Measurements from ENCODE around the gene ARSB. TPM values are rescaled to one million over a fixed set of nuclear protein-coding genes. Genes with fewer than 3 reads are reported as not detected.

Gene ARSB
- total and polyA plus RNA-seq, 9 donors, result 3.1 to 10.6 (median 7.6) TPM

DNA sequence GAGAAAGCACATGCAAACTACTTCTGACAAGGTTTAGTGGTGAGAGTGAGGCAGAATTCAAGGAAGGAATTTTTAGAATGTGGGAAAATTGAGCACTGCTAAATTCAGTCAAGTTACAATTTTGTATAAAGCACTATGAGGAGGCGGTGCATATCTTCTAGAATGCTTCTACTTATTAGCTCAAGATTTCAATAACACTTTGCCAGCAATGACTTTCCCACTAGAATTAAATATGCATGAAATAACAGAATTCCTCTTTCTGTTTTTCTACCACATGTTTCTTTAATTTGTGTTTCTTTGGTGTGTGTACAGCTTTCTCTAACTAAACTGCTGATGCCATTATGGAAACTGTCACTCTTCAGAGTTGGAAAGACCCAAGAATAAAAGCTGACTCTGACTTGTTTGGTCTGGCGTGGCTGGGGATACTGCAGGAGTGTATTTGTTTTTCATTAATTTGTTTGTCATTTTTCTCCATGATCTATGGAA lies 163.5 kb downstream of the ARSB start:
- no peak for DNase-seq
- 76 to 94% (median 92%) methylated on average over 2 of the region's 2 CpGs for WGBS, 3 donors
- Histone ChIP-seq H3K27ac (no peak overlapping the region), H3K4me3 (no peak overlapping the region), H3K4me1 (ENCODE audit: insufficient read depth) (no peaks in the 10 kb centered on the region), H3K27me3 (no peaks in the 10 kb centered on the region), H3K36me3 (no peaks in the 10 kb centered on the region), H3K9me3 (no peaks in the 10 kb centered on the region)
- TF ChIP-seq POLR2A (IDR thresholded peaks at IDR 0.05) (no peak), EP300 (IDR thresholded peaks at IDR 0.05) (no peak)
- TF ChIP-seq, protein P1, sequence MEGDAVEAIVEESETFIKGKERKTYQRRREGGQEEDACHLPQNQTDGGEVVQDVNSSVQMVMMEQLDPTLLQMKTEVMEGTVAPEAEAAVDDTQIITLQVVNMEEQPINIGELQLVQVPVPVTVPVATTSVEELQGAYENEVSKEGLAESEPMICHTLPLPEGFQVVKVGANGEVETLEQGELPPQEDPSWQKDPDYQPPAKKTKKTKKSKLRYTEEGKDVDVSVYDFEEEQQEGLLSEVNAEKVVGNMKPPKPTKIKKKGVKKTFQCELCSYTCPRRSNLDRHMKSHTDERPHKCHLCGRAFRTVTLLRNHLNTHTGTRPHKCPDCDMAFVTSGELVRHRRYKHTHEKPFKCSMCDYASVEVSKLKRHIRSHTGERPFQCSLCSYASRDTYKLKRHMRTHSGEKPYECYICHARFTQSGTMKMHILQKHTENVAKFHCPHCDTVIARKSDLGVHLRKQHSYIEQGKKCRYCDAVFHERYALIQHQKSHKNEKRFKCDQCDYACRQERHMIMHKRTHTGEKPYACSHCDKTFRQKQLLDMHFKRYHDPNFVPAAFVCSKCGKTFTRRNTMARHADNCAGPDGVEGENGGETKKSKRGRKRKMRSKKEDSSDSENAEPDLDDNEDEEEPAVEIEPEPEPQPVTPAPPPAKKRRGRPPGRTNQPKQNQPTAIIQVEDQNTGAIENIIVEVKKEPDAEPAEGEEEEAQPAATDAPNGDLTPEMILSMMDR (IDR thresholded peaks at IDR 0.05), result no peak
- intact Hi-C loops (cut with DNase I), result no loop called here

DNA sequence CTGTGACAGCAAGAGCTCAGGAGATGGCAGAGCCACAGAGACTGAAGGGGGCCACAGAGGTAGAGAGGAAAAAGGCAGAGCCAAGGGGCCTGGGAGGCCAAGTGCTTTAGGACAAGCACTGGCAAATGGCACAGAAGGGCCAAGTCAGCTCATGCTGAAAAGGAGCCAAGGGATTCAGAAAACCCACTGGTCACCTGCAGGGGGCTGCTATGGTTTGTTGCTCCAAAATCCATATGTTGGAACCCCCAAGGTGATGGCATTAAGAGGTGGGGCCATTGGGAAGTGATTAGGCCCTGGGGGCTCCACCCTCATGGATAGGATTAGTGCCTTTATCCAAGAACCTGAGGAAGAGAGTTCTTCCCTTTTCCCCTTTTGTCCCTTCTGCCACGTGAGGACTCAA lies 165.4 kb downstream of the ARSB start:
- no peak for DNase-seq
- Histone ChIP-seq H3K4me3 (no peak overlapping the region), H3K4me1 (ENCODE audit: insufficient read depth) (no peaks in the 10 kb centered on the region), H3K9me3 (no peaks in the 10 kb centered on the region), H3K36me3 (no peaks in the 10 kb centered on the region), H3K27ac (no peak overlapping the region), H3K27me3 (no peaks in the 10 kb centered on the region)
- intact Hi-C loops (cut with DNase I), result no loop called here
- TF ChIP-seq EP300 (IDR thresholded peaks at IDR 0.05), result no peak
- no peak for TF ChIP-seq POLR2A (IDR thresholded peaks at IDR 0.05)
- TF ChIP-seq, protein P1 (IDR thresholded peaks at IDR 0.05), result no peak
- WGBS, 3 donors, result 90 to 100% (median 92%) methylated on average over 1 of the region's 1 CpG

DNA sequence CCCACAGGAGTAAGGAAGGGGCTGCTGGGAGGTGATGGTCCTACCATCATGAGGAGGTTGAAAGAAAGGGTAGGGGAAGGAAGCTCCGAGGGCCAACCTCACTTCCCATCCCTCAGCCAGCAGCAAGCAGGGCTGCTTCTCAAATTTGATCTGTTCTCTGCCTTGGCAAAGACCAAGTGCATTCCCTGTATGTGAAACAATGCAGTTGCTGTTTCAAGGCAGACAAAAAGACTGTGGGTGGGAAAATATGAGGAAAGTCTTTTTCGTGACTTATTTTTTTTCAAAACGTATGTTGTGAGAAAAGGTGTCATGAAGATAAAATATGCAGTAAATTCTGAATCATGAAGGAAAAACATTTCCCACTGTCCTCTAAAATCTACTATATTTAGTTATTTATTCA lies 165.9 kb downstream of the ARSB start:
- H3K9me3 ChIP-seq, result no peaks in the 10 kb centered on the region
- H3K36me3 ChIP-seq, result no peaks in the 10 kb centered on the region
- no peaks in the 10 kb centered on the region for H3K4me1 ChIP-seq (ENCODE audit: insufficient read depth)
- no peak overlapping the region for H3K4me3 ChIP-seq
- H3K27ac ChIP-seq, result no peak overlapping the region
- TF ChIP-seq EP300 (IDR thresholded peaks at IDR 0.05), result no peak
- no peak for TF ChIP-seq POLR2A (IDR thresholded peaks at IDR 0.05)
- TF ChIP-seq, protein P1 (IDR thresholded peaks at IDR 0.05), result no peak
- intact Hi-C loops (cut with DNase I), result no loop called here
- DNase-seq, result no peak
- H3K27me3 ChIP-seq, result no peaks in the 10 kb centered on the region
- WGBS, 3 donors, result 17 to 24% (median 22%) methylated on average over 3 of the region's 3 CpGs

DNA sequence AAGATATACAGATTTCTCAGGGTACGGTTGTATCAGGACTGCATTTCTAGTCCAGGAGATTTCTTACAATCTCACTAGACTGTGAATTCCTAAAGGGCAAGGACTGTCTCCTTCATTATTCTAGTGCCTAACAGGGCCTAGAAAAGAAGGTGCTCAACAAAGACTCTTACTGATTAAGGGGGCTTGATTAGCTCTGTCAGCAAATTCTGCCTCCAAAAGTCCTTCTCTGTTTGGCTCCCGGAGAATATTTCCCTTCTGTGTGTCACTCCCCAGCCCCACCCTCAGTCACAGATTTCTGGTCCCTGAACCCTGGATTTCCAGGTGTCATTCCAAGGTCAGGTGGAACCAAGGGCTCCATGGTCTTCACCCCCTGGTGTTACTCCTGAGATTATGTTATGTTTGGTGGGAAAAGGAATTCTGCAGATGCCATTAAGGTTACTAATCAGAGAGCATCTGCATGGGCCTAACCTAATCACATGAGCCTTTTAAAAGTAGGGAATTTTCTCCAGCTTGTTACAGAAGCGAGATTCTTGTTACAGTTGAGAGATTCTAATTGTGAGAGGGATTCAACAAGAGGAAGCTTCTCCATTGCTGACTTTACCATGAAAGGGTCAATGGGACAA lies 168.9 kb downstream of the ARSB start:
- 88 to 96% (median 96%) methylated on average over 3 of the region's 3 CpGs for WGBS, 3 donors
- Histone ChIP-seq H3K27me3 (no peaks in the 10 kb centered on the region), H3K4me1 (ENCODE audit: insufficient read depth) (no peaks in the 10 kb centered on the region), H3K27ac (no peak overlapping the region), H3K9me3 (no peaks in the 10 kb centered on the region), H3K36me3 (no peaks in the 10 kb centered on the region), H3K4me3 (no peak overlapping the region)
- TF ChIP-seq, protein P1 (IDR thresholded peaks at IDR 0.05), result no peak
- TF ChIP-seq POLR2A (IDR thresholded peaks at IDR 0.05), result no peak
- TF ChIP-seq EP300 (IDR thresholded peaks at IDR 0.05), result no peak
- intact Hi-C loops (cut with DNase I), result no loop called here
- no peak for DNase-seq
